Body of pancreas (tissue), 4 donors: ENCODE results near the gene ANKRA2.

Experiments used
- CTCF ChIP-seq, 7 experiments: fragments of 450-650 bp in 4 of 7; fragments of 200-600 bp in 3 of 7; sonication (generic) in 3 of 7; IDR thresholded peaks; one replicate each; pipeline ENCODE4 v1.5.1; 2016 to 2019; ENCODE audit warnings: antibody characterized with exemption in 7 of 7
- POLR2A ChIP-seq, 3 donors: fragments of 450-650 bp; IDR thresholded peaks; one replicate each; pipeline ENCODE4 v1.6.1; 2016; ENCODE audit warnings: antibody characterized with exemption in 3 of 3, mild to moderate bottlenecking in 2 of 3

GRCh38 chr5:73558950-73559349, 6.5 kb downstream of the ANKRA2 start:
- TF ChIP-seq CTCF (IDR thresholded peaks at IDR 0.05) (no peak), POLR2A (IDR thresholded peaks at IDR 0.05) (no peak)
